ENCODE measurements around the gene LRRN3.

The LRRN3 gene

GRCh38 chr7:111080495-111081105 lies 10.3 kb upstream of the LRRN3 start:
- DNase-seq = no peak

GRCh38 chr7:111081546-111082267 lies 9.2 kb upstream of the LRRN3 start:
- DNase-seq = no peak

GRCh38 chr7:111082351-111082750 lies 8.6 kb upstream of the LRRN3 start:
- DNase-seq = no peak

- DNase-seq = no peak
Observed at GRCh38 chr7:111083413-111083812, 7.5 kb upstream of the LRRN3 start.

DNA sequence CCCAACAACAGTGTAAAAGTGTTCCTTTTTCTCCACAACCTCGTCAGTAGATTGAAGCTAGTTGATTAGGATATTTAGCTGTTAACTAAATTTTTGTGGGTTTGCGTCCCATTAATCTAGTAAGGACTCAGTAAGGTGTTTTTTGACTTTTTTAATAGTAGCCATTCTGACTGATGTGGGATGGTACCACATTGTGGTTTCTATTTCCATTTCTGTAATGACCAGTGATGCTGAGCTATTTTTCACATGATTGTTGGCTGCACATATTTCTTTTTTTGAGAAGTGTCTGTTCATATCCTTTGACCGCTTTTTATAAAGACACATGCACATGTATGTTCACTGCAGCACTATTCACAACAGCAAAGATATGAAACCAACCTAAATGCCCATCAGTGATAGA lies 5.6 kb upstream of the LRRN3 start:
- no peak for DNase-seq

DNA sequence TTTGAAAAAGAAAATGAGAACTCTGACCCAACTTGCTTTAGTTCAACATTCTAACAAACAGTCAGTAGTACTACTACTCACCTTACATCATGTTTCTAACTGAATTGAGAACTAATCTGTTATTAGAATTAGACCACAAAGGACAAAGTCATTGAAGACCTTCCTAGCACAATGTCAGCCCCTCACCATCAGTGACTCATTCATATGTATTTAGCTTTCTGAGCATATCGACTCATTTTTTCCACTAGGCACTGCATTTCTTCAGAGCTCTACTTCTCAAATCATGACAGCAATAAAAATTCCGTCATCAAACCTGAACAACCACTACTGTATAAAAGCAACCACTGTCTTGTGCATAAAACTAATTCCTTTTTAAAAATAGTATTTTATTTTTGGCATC lies 4.4 kb upstream of the LRRN3 start:
- no peak for DNase-seq

GRCh38 chr7:111088328-111088727 lies 2.6 kb upstream of the LRRN3 start:
- no peak for DNase-seq

- no peak for DNase-seq
Observed at GRCh38 chr7:111089822-111090426, 1.0 kb upstream of the LRRN3 start.

- no peak for DNase-seq
Observed at GRCh38 chr7:111091593-111092358, 849 bp downstream of the LRRN3 start.

DNA sequence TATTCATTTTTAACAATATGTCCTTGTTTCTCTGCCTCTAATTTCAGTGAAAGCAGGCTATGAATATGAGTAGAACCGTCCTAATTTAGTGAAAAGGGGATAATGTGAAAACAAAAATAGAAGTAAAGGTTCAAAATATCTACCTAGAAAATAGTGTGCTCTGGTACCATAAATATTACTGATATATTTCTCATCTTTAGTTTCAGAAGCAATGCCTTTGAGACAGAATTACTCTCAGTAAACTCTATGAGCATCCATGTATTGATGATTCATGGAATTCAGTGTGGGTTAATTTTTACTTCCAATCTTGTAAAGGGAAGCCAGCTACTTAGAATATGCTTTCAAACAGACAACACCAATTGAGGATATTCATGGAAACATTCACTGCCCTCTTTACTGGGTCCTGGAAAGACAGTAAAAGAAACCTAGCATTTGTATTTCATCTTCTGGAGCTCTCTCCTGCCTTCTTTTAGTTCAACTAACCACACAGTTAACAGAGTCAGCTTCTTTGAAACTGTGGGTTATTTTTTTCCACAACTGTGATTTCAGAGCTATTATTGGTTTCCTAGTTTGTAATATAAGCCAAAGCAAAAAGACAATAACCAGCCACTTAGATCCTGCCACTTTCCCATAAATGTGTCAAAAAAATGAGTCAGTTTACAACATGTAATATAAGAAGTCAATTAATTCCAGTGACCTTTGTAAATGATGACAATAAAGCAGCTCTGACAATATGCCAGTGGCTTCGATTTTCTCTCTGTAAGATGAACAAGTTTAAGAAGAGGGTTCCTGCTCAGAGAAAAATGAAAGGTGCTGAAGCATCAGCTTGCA lies 1.7 kb downstream of the LRRN3 start:
- no peak for DNase-seq

GRCh38 chr7:111093496-111093895 lies 2.6 kb downstream of the LRRN3 start:
- no peak for DNase-seq

DNA sequence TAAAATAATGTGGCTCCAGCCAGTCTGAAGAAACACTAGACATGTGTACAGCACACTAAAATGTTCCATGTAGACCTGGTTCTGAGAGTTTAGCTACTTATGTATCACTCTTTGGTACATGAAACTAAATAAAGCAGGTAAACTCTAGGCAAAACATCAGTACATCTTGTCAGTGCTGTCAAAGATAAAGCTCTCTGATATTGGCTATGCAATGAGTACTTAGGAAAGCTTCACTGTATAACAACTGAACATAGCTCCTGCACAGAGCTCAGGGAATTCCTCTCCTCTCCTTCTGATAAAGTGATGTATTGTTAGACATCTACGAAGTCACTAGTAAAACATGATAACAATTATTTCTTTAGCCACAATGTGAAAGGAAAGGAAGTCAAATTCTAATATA lies 3.5 kb downstream of the LRRN3 start:
- DNase-seq = no peak

GRCh38 chr7:111096997-111097396 lies 6.1 kb downstream of the LRRN3 start:
- DNase-seq = no peak

DNA sequence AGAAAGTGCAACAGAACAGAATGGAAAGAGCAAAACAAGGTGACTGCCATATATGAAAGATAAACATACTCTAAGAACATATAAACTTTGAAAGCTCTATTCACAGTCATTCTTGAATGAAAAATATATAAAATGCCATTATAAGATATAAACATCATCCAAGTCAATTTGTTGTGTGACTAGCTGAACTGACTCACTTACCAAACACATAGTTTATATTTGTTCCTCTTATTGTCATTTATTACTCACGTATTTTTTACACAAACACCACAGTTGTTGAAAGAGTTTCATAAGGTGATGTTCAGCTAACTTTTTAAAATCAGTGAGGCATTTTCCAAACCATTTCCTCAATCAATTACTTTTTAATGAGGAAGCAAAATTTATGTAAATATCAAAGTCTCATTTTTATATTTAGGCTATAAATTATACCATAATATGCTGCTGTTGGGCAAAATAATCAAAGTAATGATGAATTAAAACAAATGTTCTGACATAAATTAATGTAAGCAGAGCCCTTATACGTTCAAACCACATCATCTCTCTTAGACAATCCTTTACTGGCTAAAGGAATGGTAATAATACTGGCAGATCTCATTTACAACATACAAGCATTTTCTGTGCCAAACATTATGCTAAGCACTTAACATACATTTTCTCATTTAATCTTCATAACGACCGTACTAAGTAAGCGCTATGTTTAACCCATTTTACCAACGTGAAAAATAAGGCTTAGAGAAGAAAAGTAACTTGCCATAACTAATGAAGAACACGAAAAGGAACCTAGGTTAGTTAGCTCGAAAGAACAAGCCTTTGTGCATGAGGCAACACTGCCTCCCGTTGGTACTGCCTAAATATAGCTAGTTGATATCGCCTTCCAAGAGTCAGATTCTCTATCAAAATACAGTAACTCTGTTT lies 7.3 kb downstream of the LRRN3 start:
- no peak for DNase-seq

- DNase-seq = no peak
Observed at GRCh38 chr7:111098926-111099250, 8.0 kb downstream of the LRRN3 start.

- no peak for DNase-seq
Observed at GRCh38 chr7:111101856-111102646, 11.1 kb downstream of the LRRN3 start.

- no peak for DNase-seq
Observed at GRCh38 chr7:111103136-111103535, 12.2 kb downstream of the LRRN3 start.

DNA sequence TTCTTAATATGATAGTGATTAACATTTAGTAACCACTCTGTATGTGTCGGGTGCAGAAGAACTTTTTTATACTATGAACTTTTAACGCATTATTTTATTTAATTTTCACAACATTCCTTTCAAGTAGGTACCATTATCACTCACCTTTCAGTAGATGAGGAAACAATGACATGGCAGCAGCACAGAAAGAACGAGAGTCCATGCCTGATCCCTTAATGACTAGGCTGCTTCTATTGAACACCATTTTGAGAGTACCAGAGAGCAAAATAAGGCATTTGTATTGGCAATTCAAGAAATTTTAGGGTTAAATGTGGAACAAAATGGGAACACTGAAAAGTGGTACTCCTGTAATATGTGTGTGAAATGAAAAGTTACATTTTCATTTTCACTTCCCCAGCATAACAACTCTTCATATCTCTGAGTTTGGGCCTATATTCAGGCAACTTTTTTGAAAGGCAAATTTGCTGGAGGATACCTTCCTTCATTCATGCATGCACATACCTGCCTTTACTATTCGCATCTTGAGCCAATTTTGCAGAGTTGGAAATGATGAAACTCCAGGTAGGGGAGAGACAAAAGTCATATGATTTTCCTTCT lies 12.8 kb downstream of the LRRN3 start:
- DNase-seq = no peak

DNA sequence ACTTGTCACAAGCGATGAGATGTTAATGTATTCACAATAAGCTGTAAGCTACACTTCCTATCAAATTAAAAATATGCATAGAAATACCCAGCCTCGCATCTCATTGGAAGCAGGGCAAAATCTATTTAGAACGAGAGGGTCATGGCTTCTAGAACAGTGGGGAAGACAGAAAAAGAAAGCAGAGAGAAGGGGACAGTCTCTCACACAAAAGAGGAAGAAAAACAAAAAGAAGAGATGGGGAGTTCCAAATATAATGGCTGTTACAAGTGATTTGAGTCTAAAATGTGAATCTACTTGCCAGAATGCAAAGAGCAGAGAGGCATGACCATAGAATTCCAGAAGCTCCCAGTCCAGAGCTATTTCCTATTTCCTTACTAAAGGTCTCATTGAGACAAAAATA lies 13.8 kb downstream of the LRRN3 start:
- no peak for DNase-seq

DNA sequence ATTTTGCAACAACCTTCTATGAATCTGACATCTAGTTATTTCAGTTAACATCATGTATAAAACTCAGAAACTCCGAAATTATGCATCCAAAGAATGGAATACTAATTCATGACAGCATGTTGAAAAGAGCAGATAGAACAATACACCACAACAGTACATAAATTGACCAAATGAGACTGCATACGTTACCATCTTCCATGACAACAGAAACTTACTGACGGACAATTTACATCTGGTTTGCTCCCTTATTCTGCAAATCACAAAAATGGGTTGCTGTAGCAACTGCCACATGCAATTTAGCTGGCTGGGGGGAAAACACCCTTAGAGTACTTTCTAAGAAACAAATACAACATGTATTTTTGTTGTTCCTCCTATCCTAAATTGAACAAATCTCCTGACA lies 14.3 kb downstream of the LRRN3 start:
- no peak for DNase-seq

GRCh38 chr7:111107579-111107978 lies 16.7 kb downstream of the LRRN3 start:
- no peak for DNase-seq
